Choroid plexus epithelial cell (primary cell): Measurements from ENCODE around the gene WDR90.

ENCODE experiments used
- DNase-seq: peaks from one replicate; pipeline ENCODE4 v3.0.0-alpha.2; 2010; ENCODE audit warnings: low read depth
- H3K4me3 ChIP-seq: 2 replicates; pipeline ENCODE4 v1.5.1; 2011; ENCODE audit warnings: low read depth, mild to moderate bottlenecking, control low read depth, low read length, moderate library complexity
- TF ChIP-seq, protein P1 (sequence below): conservative IDR thresholded peaks from 2 replicates; pipeline ENCODE4 v1.5.1; 2011; ENCODE audit warnings: low read depth, mild to moderate bottlenecking, control low read depth, inconsistent platforms, low read length, moderate library complexity

The WDR90 gene

DNA sequence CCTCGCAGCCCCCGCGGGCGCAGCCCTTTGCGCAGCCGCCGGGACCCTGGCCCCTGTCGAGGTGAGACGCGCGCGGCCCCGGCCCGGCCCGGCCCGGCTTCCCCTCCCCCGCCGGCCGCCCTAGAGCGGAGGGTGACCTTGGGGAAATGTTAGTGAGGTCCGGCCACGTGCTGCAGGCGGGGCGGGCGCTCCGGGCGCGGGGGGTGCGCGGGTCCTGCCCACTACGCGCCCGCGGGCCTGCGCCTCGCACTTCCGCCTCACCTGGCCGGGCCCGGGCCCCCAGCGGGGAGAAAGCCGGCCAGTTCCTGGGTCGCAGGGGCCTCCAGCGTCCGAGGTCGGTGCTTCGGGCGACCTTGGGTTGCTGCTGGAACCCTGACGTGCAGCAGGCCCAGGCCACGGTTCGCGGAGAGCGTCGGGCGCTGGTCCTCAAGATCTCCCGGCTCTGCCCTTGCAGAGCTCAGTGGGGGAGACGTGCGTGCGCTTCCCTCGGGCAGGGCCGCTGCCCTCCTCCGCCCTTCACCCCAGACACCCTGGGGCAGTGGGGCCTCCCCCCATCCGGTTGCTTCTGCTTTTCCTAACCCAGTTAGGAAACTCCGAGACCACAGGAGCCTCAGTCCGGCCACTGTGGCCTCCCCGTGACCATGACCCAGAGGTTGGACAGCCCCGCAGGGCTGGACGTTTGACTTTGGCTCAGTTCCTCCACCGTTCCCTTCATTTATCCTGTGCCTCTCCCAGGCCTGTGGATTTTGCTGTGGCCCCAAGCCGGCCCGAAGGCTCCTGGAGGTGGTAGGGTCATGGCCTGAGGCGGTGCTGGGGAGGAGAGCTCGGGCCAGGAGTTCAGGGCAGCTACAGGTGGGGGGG lies 6.7 kb upstream of the WDR90 start:
- TF ChIP-seq, protein P1, sequence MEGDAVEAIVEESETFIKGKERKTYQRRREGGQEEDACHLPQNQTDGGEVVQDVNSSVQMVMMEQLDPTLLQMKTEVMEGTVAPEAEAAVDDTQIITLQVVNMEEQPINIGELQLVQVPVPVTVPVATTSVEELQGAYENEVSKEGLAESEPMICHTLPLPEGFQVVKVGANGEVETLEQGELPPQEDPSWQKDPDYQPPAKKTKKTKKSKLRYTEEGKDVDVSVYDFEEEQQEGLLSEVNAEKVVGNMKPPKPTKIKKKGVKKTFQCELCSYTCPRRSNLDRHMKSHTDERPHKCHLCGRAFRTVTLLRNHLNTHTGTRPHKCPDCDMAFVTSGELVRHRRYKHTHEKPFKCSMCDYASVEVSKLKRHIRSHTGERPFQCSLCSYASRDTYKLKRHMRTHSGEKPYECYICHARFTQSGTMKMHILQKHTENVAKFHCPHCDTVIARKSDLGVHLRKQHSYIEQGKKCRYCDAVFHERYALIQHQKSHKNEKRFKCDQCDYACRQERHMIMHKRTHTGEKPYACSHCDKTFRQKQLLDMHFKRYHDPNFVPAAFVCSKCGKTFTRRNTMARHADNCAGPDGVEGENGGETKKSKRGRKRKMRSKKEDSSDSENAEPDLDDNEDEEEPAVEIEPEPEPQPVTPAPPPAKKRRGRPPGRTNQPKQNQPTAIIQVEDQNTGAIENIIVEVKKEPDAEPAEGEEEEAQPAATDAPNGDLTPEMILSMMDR: no peak
- no peak for DNase-seq
- H3K4me3 ChIP-seq: peak overlapping the region; percentile 59

DNA sequence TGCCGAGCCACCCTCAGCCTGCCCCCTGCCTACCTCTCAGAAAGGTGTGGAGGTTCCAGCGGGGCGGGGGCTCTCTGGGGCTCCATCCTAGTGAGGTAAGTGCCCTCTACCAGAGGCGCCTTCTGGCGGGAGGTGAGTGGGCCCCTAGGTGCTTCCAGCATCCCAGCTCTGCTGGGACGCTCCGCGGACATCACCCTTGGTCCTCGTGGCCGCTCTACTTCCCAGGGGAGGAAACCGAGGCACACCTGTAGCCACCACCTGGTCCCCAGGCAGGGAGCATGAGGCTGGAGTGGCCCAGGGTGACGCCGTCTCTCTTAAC lies 6.2 kb upstream of the WDR90 start:
- no peak overlapping the region for H3K4me3 ChIP-seq
- no peak for DNase-seq
- TF ChIP-seq, protein P1: no peak

DNA sequence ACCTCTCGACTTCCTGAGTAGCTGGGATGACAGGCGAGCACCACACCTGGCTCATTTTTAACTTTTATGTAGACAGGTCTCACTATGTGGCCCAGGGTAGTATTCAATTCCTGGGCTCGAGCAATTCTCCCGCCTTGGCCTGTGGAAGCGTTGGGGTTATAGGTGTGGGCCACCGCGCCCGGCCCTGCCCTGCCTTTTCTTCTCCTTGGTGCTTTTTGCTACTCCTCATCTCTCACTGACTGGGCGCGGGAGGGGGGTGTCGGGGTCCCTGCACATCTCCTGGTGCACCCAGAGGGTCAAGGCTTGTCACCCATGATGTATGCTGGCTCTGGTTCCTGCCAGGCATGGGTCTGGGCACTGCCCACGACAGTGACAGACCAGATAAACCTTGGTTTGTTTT lies 4.6 kb upstream of the WDR90 start:
- H3K4me3 ChIP-seq: no peak overlapping the region
- TF ChIP-seq, protein P1: no peak
- no peak for DNase-seq

DNA sequence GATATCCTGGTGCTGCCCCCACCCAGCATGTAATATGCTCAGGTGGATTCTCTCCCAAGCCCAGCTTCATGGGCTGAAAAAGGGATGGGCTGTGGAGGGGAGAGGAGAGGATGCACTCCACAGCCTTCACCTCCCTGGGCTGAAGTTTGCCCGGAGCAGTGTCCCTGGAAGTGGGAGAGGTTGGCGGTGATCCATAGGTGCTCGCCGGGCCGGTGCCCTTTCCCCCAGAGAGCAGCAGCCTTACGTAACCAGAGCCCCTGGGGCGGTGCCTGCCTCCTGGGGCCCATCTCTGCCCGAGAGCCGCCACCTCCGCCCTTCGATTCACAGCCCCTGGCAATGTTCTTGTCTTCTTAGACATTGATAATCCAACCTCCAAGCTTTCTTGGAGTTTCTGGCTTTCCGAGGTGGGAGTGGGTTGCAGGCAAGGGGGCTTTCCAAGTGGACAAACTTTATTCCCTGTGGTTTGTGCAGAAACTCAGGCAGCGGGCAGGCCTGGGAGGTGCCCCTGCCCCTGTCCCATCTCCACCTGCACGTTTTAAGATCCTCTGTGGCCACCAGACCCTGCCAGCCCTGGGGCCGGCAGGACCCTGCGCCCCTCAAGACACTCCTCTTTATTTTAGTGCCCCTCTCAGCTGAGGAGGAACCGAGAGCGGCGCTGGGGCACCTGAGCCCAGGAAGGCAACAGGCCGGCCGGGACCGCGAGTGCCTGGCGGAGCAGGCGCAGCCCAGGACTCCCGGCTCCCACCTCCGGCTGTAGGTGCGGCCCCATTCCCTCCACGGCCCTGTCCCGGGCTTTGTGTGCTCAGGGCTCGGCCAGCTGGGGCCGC lies 3.1 kb upstream of the WDR90 start:
- no peak overlapping the region for H3K4me3 ChIP-seq
- DNase-seq: no peak
- TF ChIP-seq, protein P1: no peak

DNA sequence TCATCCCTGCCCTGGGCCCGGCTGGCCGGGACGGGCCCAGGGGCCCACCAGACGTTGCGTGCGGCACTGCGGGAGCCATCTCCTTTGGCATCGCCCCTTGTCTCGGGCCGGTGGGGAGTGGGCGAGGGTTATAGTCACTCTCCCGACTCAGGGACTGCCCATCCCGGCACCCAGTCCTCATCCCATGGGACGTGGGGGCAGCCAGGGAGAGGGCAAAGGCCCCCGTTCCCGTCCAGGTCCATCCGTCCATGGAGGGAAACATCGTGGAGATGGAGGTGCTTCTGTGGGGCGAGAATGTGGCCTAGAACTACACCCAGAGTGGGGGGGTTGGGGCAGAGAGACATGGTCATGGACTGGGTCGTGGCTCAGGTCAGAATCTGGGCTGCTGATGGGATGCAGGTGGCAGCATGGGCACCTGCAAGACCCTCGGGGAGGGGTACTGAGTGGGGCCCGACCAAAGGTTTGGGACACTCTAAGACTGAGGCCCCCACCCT lies 2.4 kb upstream of the WDR90 start:
- no peak overlapping the region for H3K4me3 ChIP-seq
- no peak for DNase-seq
- TF ChIP-seq, protein P1: no peak

DNA sequence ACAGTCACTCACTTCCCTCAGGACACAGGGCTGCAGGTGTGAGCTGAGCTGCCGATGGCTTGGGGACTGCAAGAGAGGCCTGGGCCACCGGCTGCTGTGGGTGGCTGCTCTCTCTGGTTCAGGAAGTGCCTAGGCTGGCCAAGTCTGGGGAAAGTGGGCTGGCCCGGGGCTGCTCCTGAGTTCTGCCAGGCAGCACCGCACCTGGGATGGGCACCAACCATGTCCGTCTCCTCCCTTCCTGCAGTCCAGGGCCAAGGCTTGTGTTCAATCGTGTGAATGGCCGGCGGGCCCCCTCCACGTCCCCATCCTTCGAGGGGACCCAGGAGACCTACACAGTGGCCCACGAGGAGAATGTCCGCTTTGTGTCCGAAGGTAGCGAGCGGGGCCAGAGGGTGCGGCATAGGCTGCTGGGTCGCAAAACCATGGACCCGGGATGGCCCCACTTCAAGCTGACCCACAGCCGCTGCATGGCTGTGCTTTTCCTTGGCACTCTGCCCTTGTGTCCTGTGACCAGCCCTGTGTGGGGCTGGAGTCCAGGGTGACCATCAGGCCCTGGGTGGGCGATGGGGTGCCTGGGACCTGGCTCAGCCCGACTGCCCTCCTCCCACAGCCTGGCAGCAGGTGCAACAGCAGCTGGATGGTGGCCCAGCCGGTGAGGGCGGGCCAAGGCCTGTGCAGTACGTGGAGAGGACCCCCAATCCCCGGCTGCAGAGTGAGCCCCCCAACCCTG lies 1.8 kb upstream of the WDR90 start:
- TF ChIP-seq, protein P1: no peak
- no peak overlapping the region for H3K4me3 ChIP-seq
- DNase-seq: no peak
